ENCODE results near the gene HSPA1L.

DNA sequence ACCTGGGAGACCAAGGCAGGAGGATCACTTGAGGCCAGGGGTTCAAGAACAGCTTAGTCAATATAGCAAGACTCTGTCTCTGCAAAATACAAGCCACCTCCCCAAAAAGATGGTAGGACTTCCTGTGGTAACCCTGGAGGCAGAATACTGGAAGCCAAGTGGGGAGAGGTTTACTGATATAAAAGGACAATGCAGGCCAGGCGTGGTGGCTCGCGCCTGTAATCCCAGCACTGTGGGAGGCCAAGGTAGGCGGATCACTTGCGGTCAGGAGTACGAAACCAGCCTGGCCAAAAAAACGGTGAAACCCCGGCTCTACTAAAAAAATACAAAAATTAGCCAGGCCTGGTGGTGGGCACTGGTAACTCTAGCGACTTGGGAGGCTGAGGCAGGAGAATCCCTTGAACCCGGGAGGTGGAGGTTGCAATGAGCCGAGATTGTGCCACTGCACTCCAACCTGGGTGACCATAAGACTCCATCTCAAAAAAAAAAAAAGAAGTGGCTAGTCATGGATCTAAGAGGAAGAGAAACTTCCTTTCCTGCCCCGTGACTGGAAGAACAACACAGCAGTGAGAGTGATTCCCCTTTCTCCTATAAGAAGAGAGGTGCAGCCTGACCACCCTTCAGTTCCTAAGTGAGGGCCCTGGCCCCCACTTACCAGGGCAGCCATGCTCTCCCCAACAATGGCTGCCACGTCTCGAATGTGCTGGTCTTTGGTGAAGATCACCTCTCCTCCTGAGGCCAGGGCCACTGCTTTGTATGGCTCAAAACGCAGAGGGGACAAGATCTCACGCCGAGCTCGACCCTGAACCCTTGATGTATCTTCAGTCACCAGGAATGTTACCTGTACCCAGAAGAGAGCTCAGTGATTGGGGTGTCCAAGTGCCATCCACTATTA lies 46.5 kb downstream of the HSPA1L start:
- TF ChIP-seq, protein P1, sequence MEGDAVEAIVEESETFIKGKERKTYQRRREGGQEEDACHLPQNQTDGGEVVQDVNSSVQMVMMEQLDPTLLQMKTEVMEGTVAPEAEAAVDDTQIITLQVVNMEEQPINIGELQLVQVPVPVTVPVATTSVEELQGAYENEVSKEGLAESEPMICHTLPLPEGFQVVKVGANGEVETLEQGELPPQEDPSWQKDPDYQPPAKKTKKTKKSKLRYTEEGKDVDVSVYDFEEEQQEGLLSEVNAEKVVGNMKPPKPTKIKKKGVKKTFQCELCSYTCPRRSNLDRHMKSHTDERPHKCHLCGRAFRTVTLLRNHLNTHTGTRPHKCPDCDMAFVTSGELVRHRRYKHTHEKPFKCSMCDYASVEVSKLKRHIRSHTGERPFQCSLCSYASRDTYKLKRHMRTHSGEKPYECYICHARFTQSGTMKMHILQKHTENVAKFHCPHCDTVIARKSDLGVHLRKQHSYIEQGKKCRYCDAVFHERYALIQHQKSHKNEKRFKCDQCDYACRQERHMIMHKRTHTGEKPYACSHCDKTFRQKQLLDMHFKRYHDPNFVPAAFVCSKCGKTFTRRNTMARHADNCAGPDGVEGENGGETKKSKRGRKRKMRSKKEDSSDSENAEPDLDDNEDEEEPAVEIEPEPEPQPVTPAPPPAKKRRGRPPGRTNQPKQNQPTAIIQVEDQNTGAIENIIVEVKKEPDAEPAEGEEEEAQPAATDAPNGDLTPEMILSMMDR (IDR thresholded peaks at IDR 0.05), result no peak
- no peak for TF ChIP-seq POLR2A (IDR thresholded peaks at IDR 0.05)

Data from lower leg skin (tissue), 3 donors.